ENCODE data around the gene PPP2R5C. TPM values are rescaled to one million over a fixed set of nuclear protein-coding genes. Genes with fewer than 3 reads are reported as not detected.

The PPP2R5C gene
- total and polyA plus RNA-seq, 2 of the 4 experiments (the other 2 are of a cell fraction), result 65.9 to 78.7 TPM

- Histone ChIP-seq H2BK15ac (ENCODE audit: low read depth, low read length) (no peak overlapping the region), H2BK20ac (ENCODE audit: low read depth, low read length) (no peak overlapping the region), H3K36me3 (ENCODE audit: control insufficient read depth, insufficient read depth, low read length) (no peaks in the 10 kb centered on the region), H3K79me1 (ENCODE audit: low read depth in 1 of 2, low read length in 2 of 2) (no peaks in the 10 kb centered on the region), H3K56ac (ENCODE audit: extremely low read depth, insufficient read depth, low read length) (no peak overlapping the region), H4K20me1 (ENCODE audit: insufficient read depth, low read length) (no peaks in the 10 kb centered on the region), H2BK5ac (ENCODE audit: low read depth, low read length, poor library complexity, severe bottlenecking) (no peak overlapping the region), H3K9ac (ENCODE audit: low read depth, low read length) (no peak overlapping the region), H2AK9ac (replicated peaks; ENCODE audit: low read depth, low read length, poor library complexity) (no peak overlapping the region), H3K27ac (ENCODE audit: insufficient read depth, low read length) (no peak overlapping the region), H3K9me3 (ENCODE audit: control insufficient read depth, insufficient read depth, low read length) (no peaks in the 10 kb centered on the region), H3K9me1 (ENCODE audit: insufficient read depth, low read length) (0 out of 2 replicates have a peak, but pooled peaks cover 3% of the 10 kb centered on the region), H2BK120ac (ENCODE audit: low read depth, low read length) (no peak overlapping the region), H3K4me2 (ENCODE audit: low read depth, low read length) (no peak overlapping the region), H3K4me1 (ENCODE audit: control insufficient read depth, insufficient read depth, low read length) (no peaks in the 10 kb centered on the region), H4K91ac (ENCODE audit: insufficient read depth, low read depth, low read length) (no peak overlapping the region), H2AFZ (replicated peaks; ENCODE audit: low read length, poor library complexity) (no peak overlapping the region), H3K4ac (ENCODE audit: low read depth, low read length) (no peak overlapping the region), H3K23ac (ENCODE audit: low read depth, low read length) (no peak overlapping the region), H3K18ac (ENCODE audit: low read depth, low read length) (no peak overlapping the region), H3K4me3 (ENCODE audit: insufficient read depth, low read depth, low read length) (no peak overlapping the region), H4K5ac (ENCODE audit: low read depth, low read length) (no peak overlapping the region), H3K27me3 (ENCODE audit: control insufficient read depth, insufficient read depth, low read length) (peaks cover 8% of the 10 kb centered on the region; the same call in 1 of the 2 replicates), H3K14ac (replicated peaks; ENCODE audit: low read depth, low read length) (no peak overlapping the region), H2AK5ac (ENCODE audit: low read depth, low read length) (no peak overlapping the region), H4K8ac (ENCODE audit: low read depth in 2 of 2, low read length in 2 of 2) (no peak overlapping the region)
- in situ Hi-C loops (cut with MboI; ENCODE audit: low sequenced_read_pairs) (no loop called here), dilution Hi-C loops (cut with HindIII; ENCODE audit: low sequenced_read_pairs, unreplicated experiment) (no loop called here), intact Hi-C loops (cut with micrococcal nuclease) (no loop called here)
- BruUV-seq (replicated peaks), result no TSS peak
- ATAC-seq (ENCODE audit: low read depth), result no peak
- ChIA-PET POLR2A (ENCODE audit: unreplicated experiment) (interaction anchor here (0.6 kb wide), 1 partner anchor 250 kb away, joined by 4 read pairs; no protein-coding TSS in a partner anchor), CTCF (interaction anchor here (0.6 kb wide), 1 partner anchor 535 kb away, joined by 4 read pairs; no protein-coding TSS in a partner anchor)
- 67% methylated on average over 7 of the region's 21 CpGs; no CpG with 5 or more reads in 1 of the 2 experiments for WGBS, 2 experiments (ENCODE audit: extremely low coverage in 2 of 2, insufficient read length in 1 of 2)
- no peak for DNase-seq
- TF ChIP-seq RAD21 (IDR thresholded peaks at IDR 0.05; ENCODE audit: low read length), result no peak
- no peak for TF ChIP-seq POLR2A (IDR thresholded peaks at IDR 0.05; ENCODE audit: low read depth, low read length)
- TF ChIP-seq USF2 (IDR thresholded peaks at IDR 0.05; ENCODE audit: low read depth, low read length), result no peak
- no peak for TF ChIP-seq RCOR1 (IDR thresholded peaks at IDR 0.05; ENCODE audit: insufficient replicate concordance, low read length)
- no peak for TF ChIP-seq RFX5 (IDR thresholded peaks at IDR 0.05; ENCODE audit: low read depth, low read length)
- TF ChIP-seq CHD1 (IDR thresholded peaks at IDR 0.05; ENCODE audit: low read depth, low read length), result no peak
- no peak for TF ChIP-seq CTCF (conservative IDR thresholded peaks at IDR 0.05; ENCODE audit: low read depth, low read length)
- no peak for TF ChIP-seq ELK1 (IDR thresholded peaks at IDR 0.05; ENCODE audit: borderline replicate concordance, low read depth, low read length)
- TF ChIP-seq MAFK (IDR thresholded peaks at IDR 0.05; ENCODE audit: low read depth, low read length), result no peak
- no peak for TF ChIP-seq BHLHE40 (IDR thresholded peaks at IDR 0.05; ENCODE audit: low read depth, low read length)
- no peak for TF ChIP-seq MXI1 (IDR thresholded peaks at IDR 0.05; ENCODE audit: borderline replicate concordance, low read depth, low read length)
- no peak for TF ChIP-seq MAZ (IDR thresholded peaks at IDR 0.05; ENCODE audit: borderline replicate concordance, low read depth, low read length)
- no peak for TF ChIP-seq SMC3 (IDR thresholded peaks at IDR 0.05; ENCODE audit: low read depth, low read length)
- no peak for TF ChIP-seq NFE2L2 (IDR thresholded peaks at IDR 0.05; ENCODE audit: low read depth, low read length)
- no peak for TF ChIP-seq FOS (IDR thresholded peaks at IDR 0.05; ENCODE audit: low read depth, low read length)
Observed at GRCh38 chr14:101721951-101722661, 39.4 kb upstream of the PPP2R5C start.
